ENCODE measurements around the gene PBX2. TPM values are rescaled to one million over a fixed set of nuclear protein-coding genes. Genes with fewer than 3 reads are reported as not detected.

Gene PBX2
- total and polyA plus RNA-seq, 4 donors = 11.5 to 91.2 (median 65.0) TPM

DNA sequence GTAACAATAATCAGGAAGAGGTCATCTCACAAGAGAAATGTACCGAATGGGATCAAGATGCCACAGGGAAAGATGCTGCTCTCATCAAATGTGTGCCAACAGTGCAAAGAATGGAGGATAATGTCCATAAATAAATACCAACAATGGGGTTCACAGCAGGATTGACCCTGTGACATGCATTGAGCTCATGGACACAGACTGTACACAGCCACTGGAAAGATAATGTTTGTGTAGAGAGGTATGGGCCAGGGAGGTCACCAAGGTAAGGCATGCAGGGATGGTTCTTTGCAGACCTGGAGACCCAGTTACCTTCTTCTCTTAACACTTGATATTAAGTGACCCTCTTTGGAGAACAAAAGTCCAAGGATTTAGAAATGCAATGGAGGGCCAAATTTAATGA lies 15.6 kb downstream of the PBX2 start:
- no peak for ATAC-seq (ENCODE audit: low FRiP score)
- intact Hi-C loops (cut with DNase I) = loop anchor here in 1 of 2 donors (10.0 kb wide), 2 partner anchors 200 to 270 kb away; partner anchors contain the start of genes DXO and ZBTB12
- Histone ChIP-seq H3K27me3 (ENCODE audit: control insufficient read depth in 1 of 2, insufficient read depth in 2 of 2, low read length in 1 of 2) (no peaks in the 10 kb centered on the region), H3K36me3 (ENCODE audit: control insufficient read depth in 1 of 2, insufficient read depth in 2 of 2, low read length in 1 of 2) (peaks cover 0 to 4% of the 10 kb centered on the region in 2 donors), H3K9me3 (ENCODE audit: control insufficient read depth, low read length) (no peaks in the 10 kb centered on the region), H3K27ac (ENCODE audit: low read depth in 1 of 2, low read length in 2 of 2) (no peak overlapping the region), H3K4me1 (ENCODE audit: control insufficient read depth in 1 of 2, insufficient read depth in 2 of 2, low read length in 2 of 2) (peaks cover 0 to 2% of the 10 kb centered on the region in 2 donors), H3K4me3 (ENCODE audit: low read length in 2 of 2) (no peak overlapping the region)
- DNase-seq = peak in 1 of 2 donors; percentile 5
- WGBS, 2 donors = 88 to 94% methylated on average over 1 of the region's 1 CpG

DNA sequence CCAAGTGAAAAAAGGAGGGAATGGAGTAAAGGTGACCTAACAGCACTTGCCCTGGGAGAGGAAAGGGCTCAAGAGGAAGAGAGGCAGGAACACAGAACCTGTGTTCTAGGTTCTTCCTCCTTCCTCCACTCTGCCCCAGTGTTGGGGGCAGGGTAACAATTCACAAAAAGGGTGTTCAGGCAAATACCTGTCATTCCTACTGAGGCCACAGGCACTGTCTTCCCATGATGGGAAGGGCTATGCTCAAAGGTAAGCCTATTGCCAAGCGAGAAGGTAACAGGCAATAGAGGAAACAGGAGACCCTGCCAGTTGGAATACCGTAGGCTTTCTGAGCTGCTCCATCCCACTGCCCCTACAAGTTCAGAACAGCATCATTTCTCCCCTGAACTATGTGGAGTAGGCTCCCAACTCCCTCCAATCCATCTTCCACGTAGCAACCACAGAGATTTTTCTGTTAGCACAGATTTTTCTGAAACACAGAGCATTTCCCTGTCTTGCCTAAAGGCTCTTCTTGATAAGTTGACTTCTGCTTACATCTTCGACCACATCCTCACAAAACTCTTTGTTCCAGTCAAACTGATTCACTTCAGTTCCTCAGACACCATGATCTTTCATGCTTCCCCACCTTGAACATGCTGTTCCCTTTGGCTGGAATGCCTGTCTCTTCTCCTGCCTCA lies 16.8 kb downstream of the PBX2 start:
- Histone ChIP-seq H3K4me1 (ENCODE audit: control insufficient read depth in 1 of 2, insufficient read depth in 2 of 2, low read length in 2 of 2) (peaks cover 0 to 2% of the 10 kb centered on the region in 2 donors), H3K36me3 (ENCODE audit: control insufficient read depth in 1 of 2, insufficient read depth in 2 of 2, low read length in 1 of 2) (peaks cover 0 to 4% of the 10 kb centered on the region in 2 donors), H3K27me3 (ENCODE audit: control insufficient read depth in 1 of 2, insufficient read depth in 2 of 2, low read length in 1 of 2) (no peaks in the 10 kb centered on the region), H3K27ac (ENCODE audit: low read depth in 1 of 2, low read length in 2 of 2) (no peak overlapping the region), H3K4me3 (ENCODE audit: low read length in 2 of 2) (no peak overlapping the region), H3K9me3 (ENCODE audit: control insufficient read depth, low read length) (no peaks in the 10 kb centered on the region)
- intact Hi-C loops (cut with DNase I) = loop anchor here in 1 of 2 donors (10.0 kb wide), 2 partner anchors 198 to 268 kb away; partner anchors contain the start of genes DXO and ZBTB12
- peak; percentile 5 to 6 for DNase-seq
- whole genome bisulfite sequencing, 2 donors = 72 to 76% methylated on average over 4 of the region's 4 CpGs
- no peak for ATAC-seq (ENCODE audit: low FRiP score)

- no peaks in the 10 kb centered on the region for H3K4me1 ChIP-seq (ENCODE audit: control insufficient read depth in 1 of 2, insufficient read depth in 2 of 2, low read length in 2 of 2)
- DNase-seq = peak; percentile 18 to 48
- intact Hi-C loops (cut with DNase I) = loop anchor here in 1 of 2 donors (10.0 kb wide), 2 partner anchors 196 to 266 kb away; partner anchors contain the start of genes DXO and ZBTB12
- no peaks in the 10 kb centered on the region for H3K9me3 ChIP-seq (ENCODE audit: control insufficient read depth, low read length)
- WGBS, 2 donors = 90 to 93% methylated on average over 6 of the region's 6 CpGs
- H3K27me3 ChIP-seq (ENCODE audit: control insufficient read depth in 1 of 2, insufficient read depth in 2 of 2, low read length in 1 of 2) = no peaks in the 10 kb centered on the region
- no peak overlapping the region for H3K4me3 ChIP-seq (ENCODE audit: low read length in 2 of 2)
- peaks cover 0 to 4% of the 10 kb centered on the region in 2 donors for H3K36me3 ChIP-seq (ENCODE audit: control insufficient read depth in 1 of 2, insufficient read depth in 2 of 2, low read length in 1 of 2)
- no peak overlapping the region for H3K27ac ChIP-seq (ENCODE audit: low read depth in 1 of 2, low read length in 2 of 2)
- ATAC-seq (ENCODE audit: low FRiP score) = no peak
Measured at GRCh38 chr6:32171234-32171633, 18.8 kb downstream of the PBX2 start.

GRCh38 chr6:32170294-32170693 lies 19.7 kb downstream of the PBX2 start:
- Histone ChIP-seq H3K4me1 (ENCODE audit: control insufficient read depth in 1 of 2, insufficient read depth in 2 of 2, low read length in 2 of 2) (no peaks in the 10 kb centered on the region), H3K27me3 (ENCODE audit: control insufficient read depth in 1 of 2, insufficient read depth in 2 of 2, low read length in 1 of 2) (no peaks in the 10 kb centered on the region), H3K27ac (ENCODE audit: low read depth in 1 of 2, low read length in 2 of 2) (no peak overlapping the region), H3K36me3 (ENCODE audit: control insufficient read depth in 1 of 2, insufficient read depth in 2 of 2, low read length in 1 of 2) (peaks cover 0 to 4% of the 10 kb centered on the region in 2 donors), H3K9me3 (ENCODE audit: control insufficient read depth, low read length) (no peaks in the 10 kb centered on the region), H3K4me3 (ENCODE audit: low read length in 2 of 2) (no peak overlapping the region)
- ATAC-seq (ENCODE audit: low FRiP score) (no peak), DNase-seq (peak; percentile 19 to 67)
- intact Hi-C loops (cut with DNase I) = loop anchor here in 1 of 2 donors (10.0 kb wide), 2 partner anchors 195 to 265 kb away; partner anchors contain the start of genes DXO and ZBTB12
- WGBS, 2 donors = 89 to 93% methylated on average over 11 of the region's 11 CpGs

GRCh38 chr6:32168807-32169591 lies 21.0 kb downstream of the PBX2 start:
- no peaks in the 10 kb centered on the region for H3K4me1 ChIP-seq (ENCODE audit: control insufficient read depth in 1 of 2, insufficient read depth in 2 of 2, low read length in 2 of 2)
- DNase-seq = peak; percentile 40 to 50
- H3K9me3 ChIP-seq (ENCODE audit: control insufficient read depth, low read length) = no peaks in the 10 kb centered on the region
- H3K4me3 ChIP-seq (ENCODE audit: low read length in 2 of 2) = no peak overlapping the region
- 70 to 74% methylated on average over 11 of the region's 11 CpGs for WGBS, 2 donors
- no peak overlapping the region for H3K27ac ChIP-seq (ENCODE audit: low read depth in 1 of 2, low read length in 2 of 2)
- H3K27me3 ChIP-seq (ENCODE audit: control insufficient read depth in 1 of 2, insufficient read depth in 2 of 2, low read length in 1 of 2) = no peaks in the 10 kb centered on the region
- intact Hi-C loops (cut with DNase I) = no loop called here
- ATAC-seq (ENCODE audit: low FRiP score) = no peak
- peaks cover 0 to 6% of the 10 kb centered on the region in 2 donors for H3K36me3 ChIP-seq (ENCODE audit: control insufficient read depth in 1 of 2, insufficient read depth in 2 of 2, low read length in 1 of 2)

DNA sequence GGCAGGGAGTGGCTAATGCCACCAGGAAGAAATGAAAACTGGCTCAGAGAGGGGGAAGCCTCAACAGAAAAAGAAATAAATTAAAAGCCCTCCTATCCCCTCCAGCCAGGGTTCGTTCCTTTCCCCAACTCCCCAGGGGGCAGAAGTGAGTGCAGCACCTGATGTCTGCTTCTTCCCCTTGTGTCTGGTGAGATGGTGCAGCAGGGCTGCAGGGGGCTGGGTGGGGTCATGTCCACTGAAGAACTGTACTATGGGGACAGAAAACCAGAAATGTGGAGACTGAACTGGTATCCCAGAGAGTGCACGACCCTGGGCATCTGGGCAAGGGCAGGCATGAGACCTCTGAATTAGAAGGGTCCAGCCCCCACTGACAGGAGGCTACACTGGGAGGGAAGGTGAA lies 21.7 kb downstream of the PBX2 start:
- Histone ChIP-seq H3K4me1 (ENCODE audit: control insufficient read depth in 1 of 2, insufficient read depth in 2 of 2, low read length in 2 of 2) (no peaks in the 10 kb centered on the region), H3K4me3 (ENCODE audit: low read length in 2 of 2) (no peak overlapping the region), H3K27ac (ENCODE audit: low read depth in 1 of 2, low read length in 2 of 2) (no peak overlapping the region), H3K36me3 (ENCODE audit: control insufficient read depth in 1 of 2, insufficient read depth in 2 of 2, low read length in 1 of 2) (peaks cover 0 to 6% of the 10 kb centered on the region in 2 donors), H3K27me3 (ENCODE audit: control insufficient read depth in 1 of 2, insufficient read depth in 2 of 2, low read length in 1 of 2) (no peaks in the 10 kb centered on the region), H3K9me3 (ENCODE audit: control insufficient read depth, low read length) (no peaks in the 10 kb centered on the region)
- intact Hi-C loops (cut with DNase I) = no loop called here
- ATAC-seq (ENCODE audit: low FRiP score) (no peak), DNase-seq (peak; percentile 17 to 39)
- 61 to 64% methylated on average over 2 of the region's 2 CpGs for WGBS, 2 donors

- WGBS, 2 donors = 66 to 72% methylated on average over 6 of the region's 6 CpGs
- H3K9me3 ChIP-seq (ENCODE audit: control insufficient read depth, low read length) = no peaks in the 10 kb centered on the region
- no peak overlapping the region for H3K27ac ChIP-seq (ENCODE audit: low read depth in 1 of 2, low read length in 2 of 2)
- DNase-seq = peak; percentile 8 to 25
- H3K4me1 ChIP-seq (ENCODE audit: control insufficient read depth in 1 of 2, insufficient read depth in 2 of 2, low read length in 2 of 2) = no peaks in the 10 kb centered on the region
- H3K4me3 ChIP-seq (ENCODE audit: low read length in 2 of 2) = no peak overlapping the region
- ATAC-seq (ENCODE audit: low FRiP score) = no peak
- H3K36me3 ChIP-seq (ENCODE audit: control insufficient read depth in 1 of 2, insufficient read depth in 2 of 2, low read length in 1 of 2) = peaks cover 0 to 6% of the 10 kb centered on the region in 2 donors
- H3K27me3 ChIP-seq (ENCODE audit: control insufficient read depth in 1 of 2, insufficient read depth in 2 of 2, low read length in 1 of 2) = no peaks in the 10 kb centered on the region
- intact Hi-C loops (cut with DNase I) = no loop called here
Measured at GRCh38 chr6:32167761-32168262, 22.2 kb downstream of the PBX2 start.

GRCh38 chr6:32167154-32167760 lies 22.7 kb downstream of the PBX2 start:
- no peak overlapping the region for H3K27ac ChIP-seq (ENCODE audit: low read depth in 1 of 2, low read length in 2 of 2)
- no peak overlapping the region for H3K4me3 ChIP-seq (ENCODE audit: low read length in 2 of 2)
- 75 to 78% methylated on average over 32 of the region's 32 CpGs for WGBS, 2 donors
- H3K9me3 ChIP-seq (ENCODE audit: control insufficient read depth, low read length) = no peaks in the 10 kb centered on the region
- peaks cover 0 to 7% of the 10 kb centered on the region in 2 donors for H3K36me3 ChIP-seq (ENCODE audit: control insufficient read depth in 1 of 2, insufficient read depth in 2 of 2, low read length in 1 of 2)
- H3K4me1 ChIP-seq (ENCODE audit: control insufficient read depth in 1 of 2, insufficient read depth in 2 of 2, low read length in 2 of 2) = no peaks in the 10 kb centered on the region
- intact Hi-C loops (cut with DNase I) = no loop called here
- ATAC-seq (ENCODE audit: low FRiP score) = no peak
- DNase-seq = peak; percentile 41 to 66
- no peaks in the 10 kb centered on the region for H3K27me3 ChIP-seq (ENCODE audit: control insufficient read depth in 1 of 2, insufficient read depth in 2 of 2, low read length in 1 of 2)

Data from aorta (tissue), 5 donors.